Measurements from ENCODE around the gene HSPG2. TPM values are rescaled to one million over a fixed set of nuclear protein-coding genes. Genes with fewer than 3 reads are reported as not detected.

The HSPG2 gene
- total and polyA plus RNA-seq, 2 of the 8 experiments (the other 6 are each of a cell fraction or from before 2014, with no cell fraction given), result 17.8 to 111 TPM

DNA sequence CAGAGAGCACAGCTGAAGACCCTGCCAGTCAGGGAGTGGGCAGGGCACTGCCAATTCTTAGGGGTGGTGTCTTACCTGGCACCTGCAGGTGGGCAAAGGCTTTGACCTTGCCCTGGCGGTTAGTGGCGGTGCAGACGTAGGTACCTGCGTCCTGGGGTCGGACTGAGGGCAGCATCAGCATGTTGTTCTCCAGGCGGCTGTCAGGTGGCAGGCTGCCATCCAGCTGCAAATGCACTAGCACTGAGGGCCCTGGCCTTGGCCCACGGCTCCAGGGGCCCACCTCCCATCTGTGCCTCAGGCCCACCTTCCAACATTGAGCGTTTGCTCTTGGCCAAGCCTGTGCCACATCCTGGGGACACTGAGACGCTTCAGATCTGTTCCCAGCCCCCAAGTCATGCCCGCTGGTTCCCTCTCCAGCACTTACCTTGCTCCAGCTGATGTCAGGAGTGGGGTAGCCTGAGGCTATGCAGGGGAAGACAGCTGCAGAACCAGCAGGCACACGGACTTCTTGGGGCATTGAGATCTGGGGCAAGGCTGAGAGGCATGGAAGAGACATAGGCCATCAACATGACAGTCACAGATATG is 103.6 kb downstream of the HSPG2 start:
- Histone ChIP-seq H4K20me1 (replicated peaks in 1 of 2; ENCODE audit: control insufficient read depth in 1 of 2, insufficient read depth in 2 of 2, low read length in 2 of 2) (peaks cover 0 to 5% of the 10 kb centered on the region in 2 experiments), H3K27me3 (replicated peaks in 1 of 4; ENCODE audit: control insufficient read depth in 3 of 4, extremely low read depth in 1 of 4, insufficient read depth in 3 of 4, low read length in 3 of 4) (no peaks in the 10 kb centered on the region), H3K4me3 (ENCODE audit: extremely low read depth in 1 of 4, insufficient read depth in 2 of 4, low read depth in 3 of 4, low read length in 4 of 4) (no peak overlapping the region), H3K23me2 (ENCODE audit: low read depth, low read length) (no peaks in the 10 kb centered on the region), H3K56ac (replicated peaks; ENCODE audit: insufficient read length, low read depth, low read length) (no peak overlapping the region), H3K27ac (ENCODE audit: low read depth, low read length) (0 out of 2 replicates have a peak overlapping the region, but pooled peaks have one; percentile 33), H2AK5ac (ENCODE audit: low read depth, low read length) (no peak overlapping the region), H2BK5ac (ENCODE audit: low read depth, low read length) (no peak overlapping the region), H3K14ac (ENCODE audit: insufficient read length) (no peak overlapping the region), H3K79me2 (ENCODE audit: control insufficient read depth in 1 of 2, insufficient read depth in 2 of 2, low read length in 2 of 2) (no peaks in the 10 kb centered on the region), H3K4ac (replicated peaks; ENCODE audit: insufficient read length, low read depth, low read length) (no peak overlapping the region), H3K23ac (ENCODE audit: insufficient read length) (no peak overlapping the region), H3K4me1 (replicated peaks in 1 of 4; ENCODE audit: control insufficient read depth in 3 of 4, insufficient read depth in 4 of 4, low read length in 3 of 4) (no peaks in the 10 kb centered on the region), H3K18ac (ENCODE audit: extremely low read depth, low read length) (no peak overlapping the region), H4K8ac (ENCODE audit: extremely low read depth, insufficient read depth, low read length) (no peak overlapping the region), H3K9ac (replicated peaks in 1 of 4; ENCODE audit: extremely low read depth in 1 of 4, low read depth in 3 of 4, low read length in 3 of 4) (no peak overlapping the region), H3K36me3 (ENCODE audit: control insufficient read depth in 2 of 4, insufficient read depth in 4 of 4, low read length in 3 of 4) (peaks cover 22 to 67% (median 60%) of the 10 kb centered on the region in 4 experiments), H3K4me2 (ENCODE audit: insufficient read depth in 1 of 2, low read depth in 2 of 2, low read length in 2 of 2) (no peak overlapping the region), H3K9me3 (ENCODE audit: insufficient read depth in 2 of 2, low read depth in 1 of 2, low read length in 1 of 2) (peaks cover 7 to 8% of the 10 kb centered on the region in 2 experiments; a peak in 3 of 4 replicates), H2BK120ac (replicated peaks; ENCODE audit: low read depth, low read length) (no peak overlapping the region), H4K5ac (ENCODE audit: insufficient read length, low read depth, low read length) (no peak overlapping the region), H3K79me1 (ENCODE audit: low read depth, low read length) (no peaks in the 10 kb centered on the region), H2AFZ (ENCODE audit: low read length) (no peak overlapping the region), H4K91ac (replicated peaks; ENCODE audit: insufficient read length, low read length) (no peak overlapping the region), H2BK20ac (ENCODE audit: low read length) (no peak overlapping the region), H2BK15ac (ENCODE audit: low read length) (no peak overlapping the region), H2BK12ac (ENCODE audit: low read depth, low read length) (no peak overlapping the region)
- TF ChIP-seq SIX5 (IDR thresholded peaks at IDR 0.05; ENCODE audit: low read depth, low read length), result no peak
- FAIRE-seq (no peak), DNase-seq (ENCODE audit: low read depth in 1 of 2, low spot score in 2 of 2) (no peak)
- ChIA-PET POLR2A (ENCODE audit: partially characterized antibody) (no interaction called here), CTCF (ENCODE audit: partially characterized antibody) (no interaction called here)
- WGBS, 2 experiments (ENCODE audit: extremely low coverage in 1 of 2, insufficient coverage in 1 of 2, insufficient read length in 1 of 2, insufficient replicate concordance in 2 of 2, low coverage in 1 of 2, low lambda C conversion rate in 2 of 2, missing lambda C conversion rate in 1 of 2), result 92% methylated on average over 11 of the region's 11 CpGs; no CpG with 5 or more reads in 1 of the 2 experiments
